ENCODE data around the gene DLK1.
A peak's percentile ranks its signal among the peaks of the same experiment; 100 is the strongest.

The DLK1 gene

GRCh38 chr14:100690672-100691071 is 36.0 kb upstream of the DLK1 start:
- Mint-ChIP-seq H3K36me3 (ENCODE audit: low read depth) (no peaks in the 10 kb centered on the region), H3K27me3 (ENCODE audit: low read depth) (peaks cover 18% of the 10 kb centered on the region), H3K4me1 (peaks cover 41% of the 10 kb centered on the region), H3K9me3 (no peaks in the 10 kb centered on the region), H3K4me3 (no peak overlapping the region), H3K27ac (peak overlapping the region in 2 of 3 experiments; percentile 42 to 76)
- no peak for TF ChIP-seq CTCF (IDR thresholded peaks at IDR 0.05; ENCODE audit: unreplicated experiment in 3 of 3)

GRCh38 chr14:100691395-100692056 is 35.2 kb upstream of the DLK1 start:
- Mint-ChIP-seq H3K4me1 (peaks cover 50% of the 10 kb centered on the region), H3K27me3 (ENCODE audit: low read depth) (peaks cover 23% of the 10 kb centered on the region), H3K9me3 (no peaks in the 10 kb centered on the region), H3K4me3 (no peak overlapping the region), H3K27ac (peak overlapping the region in 2 of 3 experiments; percentile 69 to 86), H3K36me3 (ENCODE audit: low read depth) (no peaks in the 10 kb centered on the region)
- no peak for TF ChIP-seq CTCF (IDR thresholded peaks at IDR 0.05; ENCODE audit: unreplicated experiment in 3 of 3)

GRCh38 chr14:100692256-100692655 is 34.4 kb upstream of the DLK1 start:
- no peaks in the 10 kb centered on the region for H3K9me3 Mint-ChIP-seq
- no peak for TF ChIP-seq CTCF (IDR thresholded peaks at IDR 0.05; ENCODE audit: unreplicated experiment in 3 of 3)
- peaks cover 29% of the 10 kb centered on the region for H3K27me3 Mint-ChIP-seq (ENCODE audit: low read depth)
- no peaks in the 10 kb centered on the region for H3K36me3 Mint-ChIP-seq (ENCODE audit: low read depth)
- peaks cover 55% of the 10 kb centered on the region for H3K4me1 Mint-ChIP-seq
- no peak overlapping the region for H3K4me3 Mint-ChIP-seq
- H3K27ac Mint-ChIP-seq: peak overlapping the region in 2 of 3 experiments; percentile 69 to 86

GRCh38 chr14:100692859-100693558 is 33.7 kb upstream of the DLK1 start:
- H3K27me3 Mint-ChIP-seq (ENCODE audit: low read depth): peaks cover 29% of the 10 kb centered on the region
- no peak for TF ChIP-seq CTCF (IDR thresholded peaks at IDR 0.05; ENCODE audit: unreplicated experiment in 3 of 3)
- no peaks in the 10 kb centered on the region for H3K9me3 Mint-ChIP-seq

GRCh38 chr14:100693877-100694578 is 32.7 kb upstream of the DLK1 start:
- H3K27ac Mint-ChIP-seq: peak overlapping the region in 2 of 3 experiments; percentile 37 to 69
- no peaks in the 10 kb centered on the region for H3K36me3 Mint-ChIP-seq (ENCODE audit: low read depth)
- H3K27me3 Mint-ChIP-seq (ENCODE audit: low read depth): peaks cover 29% of the 10 kb centered on the region
- H3K4me3 Mint-ChIP-seq: no peak overlapping the region
- TF ChIP-seq CTCF (IDR thresholded peaks at IDR 0.05; ENCODE audit: unreplicated experiment in 3 of 3): no peak
- peaks cover 62% of the 10 kb centered on the region for H3K4me1 Mint-ChIP-seq
- no peaks in the 10 kb centered on the region for H3K9me3 Mint-ChIP-seq

More at GRCh38 chr14:100692859-100693558, 33.7 kb upstream of the DLK1 start:
- Mint-ChIP-seq H3K4me1 (peaks cover 56% of the 10 kb centered on the region), H3K36me3 (ENCODE audit: low read depth) (no peaks in the 10 kb centered on the region), H3K27ac (peak overlapping the region; percentile 37 to 86 (median 69)), H3K4me3 (no peak overlapping the region)
